Measurements from ENCODE around the gene VAV2. TPM values are rescaled to one million over a fixed set of nuclear protein-coding genes. Genes with fewer than 3 reads are reported as not detected.

The VAV2 gene
- total RNA-seq, 1 experiment from 2014 or later: 9.7 TPM

- H3K4me2 ChIP-seq (ENCODE audit: low read length): no peak overlapping the region
- CTCF ChIA-PET: no interaction called here
- no TSS peak for BruUV-seq (replicated peaks)
These were observed 59.9 kb downstream of the VAV2 start for GRCh38 chr9:133932181-133932580.

GRCh38 chr9:133930682-133931485 is 61.2 kb downstream of the VAV2 start:
- ChIA-PET POLR2A (ENCODE audit: unreplicated experiment) (no interaction called here), CTCF (no interaction called here)
- H3K4me1 ChIP-seq (ENCODE audit: insufficient read depth, low read length): no peaks in the 10 kb centered on the region
- no peaks in the 10 kb centered on the region for H3F3A ChIP-seq (ENCODE audit: low read length, unreplicated experiment)
- BruUV-seq (replicated peaks): no TSS peak
- H3K36me3 ChIP-seq (ENCODE audit: low read depth, low read length): no peaks in the 10 kb centered on the region
- ATAC-seq (no peak), DNase-seq (no peak)
- H3K27me3 ChIP-seq (ENCODE audit: low read length): no peaks in the 10 kb centered on the region
- H3K4me3 ChIP-seq (ENCODE audit: low read length): no peak overlapping the region
- H3K27ac ChIP-seq (ENCODE audit: low read length): no peak overlapping the region
- H3K4me2 ChIP-seq (ENCODE audit: low read length): no peak overlapping the region
- no peaks in the 10 kb centered on the region for H4K20me1 ChIP-seq (ENCODE audit: low read length)
- intact Hi-C loops (cut with micrococcal nuclease): no loop called here
- H3K79me2 ChIP-seq (ENCODE audit: low read length): no peaks in the 10 kb centered on the region
- no peak overlapping the region for H3K9ac ChIP-seq (ENCODE audit: low read length)
- TF ChIP-seq EZH2phosphoT487 (IDR thresholded peaks at IDR 0.05; ENCODE audit: borderline replicate concordance, low read length) (no peak), CTCF (conservative IDR thresholded peaks at IDR 0.05; ENCODE audit: low read depth, low read length) (no peak), EZH2 (IDR thresholded peaks at IDR 0.05; ENCODE audit: low read length, unreplicated experiment) (no peak)
- no peak overlapping the region for H2AFZ ChIP-seq (ENCODE audit: low read length)
- no peaks in the 10 kb centered on the region for H3K9me3 ChIP-seq (ENCODE audit: low read length)
- H3K9me2 ChIP-seq (replicated peaks; ENCODE audit: low read length): no peaks in the 10 kb centered on the region

More at GRCh38 chr9:133932181-133932580, 59.9 kb downstream of the VAV2 start:
- no peak overlapping the region for H2AFZ ChIP-seq (ENCODE audit: low read length)
- H3K9me2 ChIP-seq (replicated peaks; ENCODE audit: low read length): no peaks in the 10 kb centered on the region
- no peak overlapping the region for H3K27ac ChIP-seq (ENCODE audit: low read length)
- H3K27me3 ChIP-seq (ENCODE audit: low read length): no peaks in the 10 kb centered on the region
- DNase-seq (no peak), ATAC-seq (no peak)
- H3K4me3 ChIP-seq (ENCODE audit: low read length): no peak overlapping the region
- no peak overlapping the region for H3K9ac ChIP-seq (ENCODE audit: low read length)
- H3K36me3 ChIP-seq (ENCODE audit: low read depth, low read length): no peaks in the 10 kb centered on the region
- POLR2A ChIA-PET (ENCODE audit: unreplicated experiment): no interaction called here
- no peaks in the 10 kb centered on the region for H3F3A ChIP-seq (ENCODE audit: low read length, unreplicated experiment)
- no peaks in the 10 kb centered on the region for H3K4me1 ChIP-seq (ENCODE audit: insufficient read depth, low read length)
- no peaks in the 10 kb centered on the region for H4K20me1 ChIP-seq (ENCODE audit: low read length)
- no peaks in the 10 kb centered on the region for H3K9me3 ChIP-seq (ENCODE audit: low read length)
- TF ChIP-seq EZH2 (IDR thresholded peaks at IDR 0.05; ENCODE audit: low read length, unreplicated experiment): no peak
- TF ChIP-seq CTCF (conservative IDR thresholded peaks at IDR 0.05; ENCODE audit: low read depth, low read length): no peak
- no peak for TF ChIP-seq EZH2phosphoT487 (IDR thresholded peaks at IDR 0.05; ENCODE audit: borderline replicate concordance, low read length)
- no peaks in the 10 kb centered on the region for H3K79me2 ChIP-seq (ENCODE audit: low read length)
- intact Hi-C loops (cut with micrococcal nuclease): no loop called here

- Histone ChIP-seq H4K20me1 (ENCODE audit: low read length) (no peaks in the 10 kb centered on the region), H3K27ac (ENCODE audit: low read length) (no peak overlapping the region)
These were observed 62.0 kb downstream of the VAV2 start for GRCh38 chr9:133930046-133930681.

More at GRCh38 chr9:133930046-133930681, 62.0 kb downstream of the VAV2 start:
- Histone ChIP-seq H3K9ac (ENCODE audit: low read length) (no peak overlapping the region), H3K9me2 (replicated peaks; ENCODE audit: low read length) (no peaks in the 10 kb centered on the region), H3K36me3 (ENCODE audit: low read depth, low read length) (no peaks in the 10 kb centered on the region), H3K4me2 (ENCODE audit: low read length) (no peak overlapping the region), H3K27me3 (ENCODE audit: low read length) (no peaks in the 10 kb centered on the region), H3F3A (ENCODE audit: low read length, unreplicated experiment) (no peaks in the 10 kb centered on the region), H3K4me1 (ENCODE audit: insufficient read depth, low read length) (no peaks in the 10 kb centered on the region), H3K4me3 (ENCODE audit: low read length) (no peak overlapping the region), H3K9me3 (ENCODE audit: low read length) (no peaks in the 10 kb centered on the region), H3K79me2 (ENCODE audit: low read length) (no peaks in the 10 kb centered on the region), H2AFZ (ENCODE audit: low read length) (no peak overlapping the region)
- POLR2A ChIA-PET (ENCODE audit: unreplicated experiment): no interaction called here
- no peak for TF ChIP-seq EZH2 (IDR thresholded peaks at IDR 0.05; ENCODE audit: low read length, unreplicated experiment)
- no peak for TF ChIP-seq EZH2phosphoT487 (IDR thresholded peaks at IDR 0.05; ENCODE audit: borderline replicate concordance, low read length)
- TF ChIP-seq CTCF (conservative IDR thresholded peaks at IDR 0.05; ENCODE audit: low read depth, low read length): no peak
- CTCF ChIA-PET: no interaction called here
- ATAC-seq (no peak), DNase-seq (no peak)
- BruUV-seq (replicated peaks): no TSS peak
- intact Hi-C loops (cut with micrococcal nuclease): no loop called here
